AG04450 (cell line): ENCODE results near the gene DCLK2. TPM values are rescaled to one million over a fixed set of nuclear protein-coding genes. Genes with fewer than 3 reads are reported as not detected.

Experiments used
- CTCF ChIA-PET: fragments of 300-600, 350-600 bp; formaldehyde crosslinking; extraction: SDS; loops from one replicate; lab custom pipeline; 2022; ENCODE audit warnings: antibody characterized with exemption, inconsistent platforms; lab: Charles Lee
- POLR2A ChIA-PET: fragments of 350-600 bp; formaldehyde crosslinking; extraction: SDS; loops from one replicate; lab custom pipeline; 2021; ENCODE audit warnings: antibody characterized with exemption, inconsistent platforms; lab: Yijun Ruan, JAX
- DNase-seq: peaks from one replicate; pipeline ENCODE4 v3.0.0-alpha.2; 2011; ENCODE audit warnings: low read depth, low spot score
- H3K27ac ChIP-seq: one replicate; pipeline ENCODE4 v1.5.1; 2012; ENCODE audit warnings: low read depth, low read length, control low read depth
- H3K27me3 ChIP-seq: one replicate; pipeline ENCODE4 v1.6.0; 2012; ENCODE audit warnings: low read length; ENCODE audit not compliant: control insufficient read depth, insufficient read depth
- H3K4me3 ChIP-seq: 2 replicates; pipeline ENCODE4 v1.5.1; 2011; ENCODE audit warnings: mild to moderate bottlenecking, low read depth, low read length, control low read depth
- H3K9me3 ChIP-seq: 2 replicates; pipeline ENCODE4 v1.5.1; 2012; ENCODE audit warnings: low read length; ENCODE audit not compliant: control insufficient read depth, insufficient read depth
- polyA minus RNA-seq: library from RNA; depleted of rRNA, polyadenylated mRNA; stranded (reverse); fragments of >200 nt; gene quantifications from 2 replicates; pipeline ENCODE4 v1.2.3, GENCODE V29; 2011; rRNA and poly(A)+ RNA removed
- polyA plus RNA-seq: library from polyadenylated mRNA; depleted of rRNA; stranded (reverse); fragments of >200 nt; gene quantifications from 2 replicates; pipeline ENCODE4 v1.2.3, GENCODE V29; 2011; rRNA removed
- TF ChIP-seq, protein P1 (sequence below): IDR thresholded peaks from 2 replicates; pipeline ENCODE4 v1.5.1; 2011; ENCODE audit warnings: low read depth, low read length, control low read depth, inconsistent platforms

Gene DCLK2
- polyA plus RNA-seq (7.3 TPM in 2 replicates), polyA minus RNA-seq (12.3 and 13.5 TPM in 2 replicates)

- Histone ChIP-seq H3K9me3 (peaks cover 3% of the 10 kb centered on the region; the same call in 1 of the 2 replicates), H3K4me3 (peak within 1 kb of the TSS; percentile 78), H3K27ac (peak within 1 kb of the TSS; percentile 68), H3K27me3 (no peaks in the 10 kb centered on the region)
- POLR2A ChIA-PET: interaction anchor here (0.6 to 2.0 kb wide), 4 partner anchors 12 to 147 kb away, joined by 3 to 10 read pairs (median 6); no protein-coding TSS in a partner anchor
- TF ChIP-seq, protein P1, sequence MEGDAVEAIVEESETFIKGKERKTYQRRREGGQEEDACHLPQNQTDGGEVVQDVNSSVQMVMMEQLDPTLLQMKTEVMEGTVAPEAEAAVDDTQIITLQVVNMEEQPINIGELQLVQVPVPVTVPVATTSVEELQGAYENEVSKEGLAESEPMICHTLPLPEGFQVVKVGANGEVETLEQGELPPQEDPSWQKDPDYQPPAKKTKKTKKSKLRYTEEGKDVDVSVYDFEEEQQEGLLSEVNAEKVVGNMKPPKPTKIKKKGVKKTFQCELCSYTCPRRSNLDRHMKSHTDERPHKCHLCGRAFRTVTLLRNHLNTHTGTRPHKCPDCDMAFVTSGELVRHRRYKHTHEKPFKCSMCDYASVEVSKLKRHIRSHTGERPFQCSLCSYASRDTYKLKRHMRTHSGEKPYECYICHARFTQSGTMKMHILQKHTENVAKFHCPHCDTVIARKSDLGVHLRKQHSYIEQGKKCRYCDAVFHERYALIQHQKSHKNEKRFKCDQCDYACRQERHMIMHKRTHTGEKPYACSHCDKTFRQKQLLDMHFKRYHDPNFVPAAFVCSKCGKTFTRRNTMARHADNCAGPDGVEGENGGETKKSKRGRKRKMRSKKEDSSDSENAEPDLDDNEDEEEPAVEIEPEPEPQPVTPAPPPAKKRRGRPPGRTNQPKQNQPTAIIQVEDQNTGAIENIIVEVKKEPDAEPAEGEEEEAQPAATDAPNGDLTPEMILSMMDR: no peak
- CTCF ChIA-PET: interaction anchor here (0.7 to 2.7 kb wide), 3 partner anchors 67 to 131 kb away, joined by 3 to 9 read pairs (median 3); no protein-coding TSS in a partner anchor
- peak; percentile 76 for DNase-seq
These were observed at the start of gene DCLK2 for GRCh38 chr4:150078041-150078578. TSS of gene DCLK2 (plus strand) at chr4:150078445. CDS start at chr4:150079028, 583 bp downstream.

GRCh38 chr4:150032541-150032940, 45.7 kb upstream of the DCLK2 start:
- Histone ChIP-seq H3K9me3 (no peaks in the 10 kb centered on the region), H3K4me3 (no peak overlapping the region), H3K27me3 (no peaks in the 10 kb centered on the region), H3K27ac (no peak overlapping the region)
- CTCF ChIA-PET: no interaction called here
- POLR2A ChIA-PET: no interaction called here
- DNase-seq: no peak
- TF ChIP-seq, protein P1: no peak

DNA sequence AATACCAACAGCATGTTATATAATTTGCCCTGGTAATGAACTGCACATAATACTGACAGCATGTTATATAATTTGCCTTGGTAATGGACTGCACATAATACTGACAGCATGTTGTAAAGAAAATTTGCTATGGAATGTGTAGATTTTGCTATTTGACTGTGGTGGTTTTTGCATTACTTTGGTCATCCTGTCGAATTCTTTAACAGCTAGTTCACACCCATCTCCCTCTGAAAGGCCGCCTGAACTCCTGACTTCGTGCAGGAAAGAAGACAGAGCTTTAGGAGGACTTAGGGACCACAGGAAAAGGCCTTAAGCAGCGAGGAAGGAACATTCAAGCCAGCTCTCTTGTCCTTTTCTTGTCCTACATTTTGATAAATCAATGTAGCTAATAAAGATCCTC, 45.2 kb upstream of the DCLK2 start:
- no peak overlapping the region for H3K4me3 ChIP-seq
- no peak overlapping the region for H3K27ac ChIP-seq
- ChIA-PET POLR2A (no interaction called here), CTCF (interaction anchor here (0.9 to 2.3 kb wide), 4 partner anchors 11 to 176 kb away, joined by 3 to 15 read pairs (median 6); no protein-coding TSS in a partner anchor)
- TF ChIP-seq, protein P1: no peak
- H3K27me3 ChIP-seq: no peaks in the 10 kb centered on the region
- no peaks in the 10 kb centered on the region for H3K9me3 ChIP-seq
- DNase-seq: no peak

DNA sequence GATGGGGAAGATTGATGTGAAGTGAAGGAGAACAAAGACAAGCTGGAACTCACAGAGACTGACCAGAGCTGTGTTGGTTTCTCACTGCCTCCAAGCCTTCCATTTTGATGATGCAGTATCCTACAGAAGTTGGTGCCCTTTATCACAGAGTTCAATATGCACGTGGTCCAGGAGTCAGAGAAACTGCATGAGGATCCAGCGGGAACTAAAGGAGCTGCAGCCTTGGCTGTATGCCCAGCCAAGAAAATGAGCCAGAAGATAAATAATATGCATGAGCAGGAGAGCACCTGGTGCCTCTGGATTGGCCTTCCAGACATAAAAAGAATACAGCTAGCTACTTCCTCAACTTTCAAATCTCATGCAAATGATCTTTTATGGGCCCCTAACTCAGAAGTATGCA, 44.3 kb upstream of the DCLK2 start:
- DNase-seq: peak; percentile 66
- H3K9me3 ChIP-seq: no peaks in the 10 kb centered on the region
- POLR2A ChIA-PET: no interaction called here
- H3K27ac ChIP-seq: no peak overlapping the region
- TF ChIP-seq, protein P1: no peak
- no peaks in the 10 kb centered on the region for H3K27me3 ChIP-seq
- no peak overlapping the region for H3K4me3 ChIP-seq
- CTCF ChIA-PET: interaction anchor here (0.7 to 2.3 kb wide), 6 partner anchors 10 to 296 kb away, joined by 3 to 15 read pairs (median 5); no protein-coding TSS in a partner anchor

GRCh38 chr4:150037251-150037856, 40.9 kb upstream of the DCLK2 start:
- ChIA-PET CTCF (interaction anchor here (1.4 kb wide), 1 partner anchor 28 kb away, joined by 5 read pairs; no protein-coding TSS in a partner anchor), POLR2A (no interaction called here)
- H3K27me3 ChIP-seq: no peaks in the 10 kb centered on the region
- TF ChIP-seq, protein P1: no peak
- no peak overlapping the region for H3K4me3 ChIP-seq
- no peak overlapping the region for H3K27ac ChIP-seq
- DNase-seq: no peak
- H3K9me3 ChIP-seq: no peaks in the 10 kb centered on the region
